Osteocyte (in vitro differentiated cells): ENCODE results near the gene GMEB2. TPM values are rescaled to one million over a fixed set of nuclear protein-coding genes. Genes with fewer than 3 reads are reported as not detected.

Source experiments
- DNase-seq: peaks from one replicate; pipeline ENCODE4 v3.0.0; 2021; ENCODE audit warnings: mixed read lengths; ENCODE audit not compliant: unreplicated experiment; ENCODE audit errors: extremely low spot score
- H3K27ac Mint-ChIP-seq: one replicate; pipeline ENCODE4 v1.8.0; 2021; ENCODE audit warnings: mild to moderate bottlenecking, mixed read lengths; ENCODE audit not compliant: unreplicated experiment
- H3K27me3 Mint-ChIP-seq: one replicate; pipeline ENCODE4 v1.8.0; 2021; ENCODE audit warnings: mixed read lengths; ENCODE audit not compliant: unreplicated experiment
- H3K36me3 Mint-ChIP-seq: one replicate; pipeline ENCODE4 v1.8.0; 2021; ENCODE audit warnings: mixed read lengths; ENCODE audit not compliant: unreplicated experiment
- H3K4me1 Mint-ChIP-seq: one replicate; pipeline ENCODE4 v1.8.0; 2021; ENCODE audit warnings: mixed read lengths; ENCODE audit not compliant: unreplicated experiment
- H3K4me3 Mint-ChIP-seq: one replicate; pipeline ENCODE4 v1.8.0; 2021; ENCODE audit warnings: mild to moderate bottlenecking, moderate library complexity, mixed read lengths; ENCODE audit not compliant: unreplicated experiment
- H3K9me3 Mint-ChIP-seq: one replicate; pipeline ENCODE4 v1.8.0; 2021; ENCODE audit warnings: mixed read lengths; ENCODE audit not compliant: unreplicated experiment
- CTCF ChIP-seq: fragments of 200-600 bp; sonication (generic); IDR thresholded peaks from 2 replicates; pipeline ENCODE4 v1.5.0; 2021; ENCODE audit warnings: antibody characterized with exemption, mild to moderate bottlenecking, moderate library complexity
- total RNA-seq: library from RNA; stranded (reverse); gene quantifications from 2 replicates; pipeline ENCODE4 v1.2.1, GENCODE V29; 2021

The GMEB2 gene
- total RNA-seq, 1 donor from 2014 or later, result 12.1 TPM

- DNase-seq, result no peak
Observed at GRCh38 chr20:63574829-63575743, 51.8 kb downstream of the GMEB2 start.

GRCh38 chr20:63574156-63574828 is 52.6 kb downstream of the GMEB2 start, which contains the start of gene HELZ2:
Gene HELZ2, minus strand, starts transcription at chr20:63574239. Its CDS starts 1,854 bp downstream, at chr20:63572385.
- H3K36me3 Mint-ChIP-seq, result no peaks in the 10 kb centered on the region
- peak; percentile 90 for DNase-seq
- H3K27ac Mint-ChIP-seq, result peak within 1 kb of the TSS; percentile 57
- peak within 1 kb of the TSS; percentile 76 for H3K4me3 Mint-ChIP-seq
- peaks cover 15% of the 10 kb centered on the region for H3K4me1 Mint-ChIP-seq
- H3K27me3 Mint-ChIP-seq, result no peaks in the 10 kb centered on the region
- no peaks in the 10 kb centered on the region for H3K9me3 Mint-ChIP-seq
- no peak for TF ChIP-seq CTCF

More at GRCh38 chr20:63574829-63575743, 51.8 kb downstream of the GMEB2 start:
- Mint-ChIP-seq H3K27ac (peak overlapping the region; percentile 62), H3K4me3 (peak overlapping the region; percentile 35), H3K9me3 (no peaks in the 10 kb centered on the region), H3K4me1 (peaks cover 15% of the 10 kb centered on the region), H3K27me3 (no peaks in the 10 kb centered on the region), H3K36me3 (no peaks in the 10 kb centered on the region)
- TF ChIP-seq CTCF, result no peak

- Mint-ChIP-seq H3K27ac (peak overlapping the region; percentile 57), H3K9me3 (no peaks in the 10 kb centered on the region), H3K36me3 (no peaks in the 10 kb centered on the region), H3K4me1 (peaks cover 15% of the 10 kb centered on the region), H3K4me3 (peak overlapping the region; percentile 76), H3K27me3 (no peaks in the 10 kb centered on the region)
- TF ChIP-seq CTCF, result no peak
- no peak for DNase-seq
Observed at GRCh38 chr20:63573647-63574131, 53.2 kb downstream of the GMEB2 start.

DNA sequence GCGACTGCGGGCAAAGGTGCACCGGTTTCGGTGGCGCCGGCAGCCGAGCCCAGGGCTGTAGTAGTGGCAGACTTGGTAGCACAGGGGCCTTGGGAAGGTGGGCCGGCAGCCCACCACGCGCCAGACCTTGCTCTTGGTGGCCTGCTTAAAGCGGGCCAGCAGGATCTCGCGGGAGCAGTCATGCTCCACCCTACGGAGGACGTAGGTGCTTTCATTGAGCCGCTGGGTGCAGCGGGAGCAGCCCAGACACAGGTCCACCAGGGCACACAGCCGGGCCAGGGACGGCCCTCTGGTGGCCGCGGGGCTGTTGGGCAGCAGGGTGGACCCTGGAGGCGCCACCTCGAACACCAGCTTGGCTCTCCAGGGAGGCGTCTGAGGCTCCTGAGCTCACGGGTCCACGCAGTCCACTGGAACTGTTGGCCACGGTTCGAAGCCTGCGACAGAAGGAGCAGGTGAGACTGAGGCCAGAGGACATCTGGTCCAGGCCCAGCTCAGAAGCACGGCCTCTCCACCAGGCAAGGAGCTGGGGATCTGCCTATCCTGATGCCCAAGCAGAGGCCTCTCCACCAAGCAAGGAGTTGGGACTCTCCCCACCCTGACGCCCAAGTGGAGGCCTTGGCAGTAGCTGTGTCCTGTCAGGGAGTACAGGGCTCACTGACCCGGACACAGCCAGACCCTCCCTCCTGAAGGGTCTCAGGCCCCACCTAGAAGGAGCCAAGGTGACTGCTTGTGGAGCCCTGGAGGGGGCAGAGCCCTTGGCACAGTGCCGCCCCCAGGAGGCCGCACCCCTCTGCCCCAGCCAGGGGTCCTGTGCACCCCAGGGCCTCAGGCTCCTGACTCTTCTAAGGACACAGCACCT is 53.9 kb downstream of the GMEB2 start:
- DNase-seq, result no peak
- Mint-ChIP-seq H3K27ac (peak overlapping the region; percentile 57), H3K4me3 (peak overlapping the region; percentile 76), H3K36me3 (no peaks in the 10 kb centered on the region), H3K27me3 (no peaks in the 10 kb centered on the region), H3K9me3 (no peaks in the 10 kb centered on the region), H3K4me1 (peaks cover 15% of the 10 kb centered on the region)
- TF ChIP-seq CTCF, result no peak
